Vagina (tissue), 2 donors: ENCODE measurements around the gene FAM98C. TPM values are rescaled to one million over a fixed set of nuclear protein-coding genes. Genes with fewer than 3 reads are reported as not detected.

Source experiments
- DNase-seq, 2 donors: peaks; one replicate each; pipeline ENCODE4 v3.0.0-alpha.2; 2017; ENCODE audit errors: extremely low spot score in 2 of 2
- H3K27ac ChIP-seq: fragments of 200-600 bp; sonication (generic); one replicate; pipeline ENCODE4 v1.5.1; 2019
- H3K27me3 ChIP-seq: fragments of 200-600 bp; sonication (generic); one replicate; pipeline ENCODE4 v1.5.1; 2019
- H3K36me3 ChIP-seq, 2 donors: fragments of 200-600 bp; sonication (generic); one replicate each; pipeline ENCODE4 v1.5.1; 2017 to 2019
- H3K4me1 ChIP-seq: fragments of 200-600 bp; sonication (generic); one replicate; pipeline ENCODE4 v1.5.1; 2019
- H3K4me3 ChIP-seq, 2 donors: fragments of 200-600 bp; sonication (generic); 1 replicate in 1 of 2; 2 replicates in 1 of 2; pipeline ENCODE4 v1.5.1; 2016 to 2019
- H3K9me3 ChIP-seq: fragments of 200-600 bp; sonication (generic); one replicate; pipeline ENCODE4 v1.5.1; 2019
- CTCF ChIP-seq, 3 experiments: fragments of 450-650 bp in 2 of 3; fragments of 200-600 bp in 1 of 3; sonication (generic) in 1 of 3; IDR thresholded peaks; one replicate each; pipeline ENCODE4 v1.5.1; 2017 to 2019; ENCODE audit warnings: antibody characterized with exemption in 3 of 3, mild to moderate bottlenecking in 2 of 3, moderate library complexity in 2 of 3
- POLR2A ChIP-seq, 2 donors: fragments of 450-650 bp; IDR thresholded peaks; one replicate each; pipeline ENCODE4 v1.6.1; 2017; ENCODE audit warnings: antibody characterized with exemption in 2 of 2, mild to moderate bottlenecking in 2 of 2, moderate library complexity in 2 of 2
- POLR2AphosphoS5 ChIP-seq, 2 donors: sonication (generic); formaldehyde crosslinking; IDR thresholded peaks; one replicate each; pipeline ENCODE4 v1.9.0; 2017; ENCODE audit warnings: antibody characterized with exemption in 2 of 2, mild to moderate bottlenecking in 2 of 2, low read depth in 1 of 2; ENCODE audit not compliant: insufficient read depth in 1 of 2
- intact Hi-C: fragments of 100-400 bp; cut with DNase I; formaldehyde crosslinking; loops from one replicate; pipeline ENCODE4 v1.15.1; 2023
- total RNA-seq: library from RNA; depleted of rRNA; stranded (reverse); fragments of >200 nt; gene quantifications from one replicate; pipeline ENCODE4 v1.2.3, GENCODE V29; 2016

FAM98C gene
- total RNA-seq, 1 donor from 2014 or later = 32.7 TPM

GRCh38 chr19:38413416-38413815, 10.5 kb downstream of the FAM98C start:
- H3K4me1 ChIP-seq = peaks cover 10% of the 10 kb centered on the region
- H3K36me3 ChIP-seq = no peaks in the 10 kb centered on the region
- DNase-seq = no peak
- intact Hi-C loops = loop anchor here (5.0 kb wide), 1 partner anchor 219 kb away; no protein-coding TSS in a partner anchor
- H3K27ac ChIP-seq = no peak overlapping the region
- H3K27me3 ChIP-seq = no peaks in the 10 kb centered on the region
- H3K4me3 ChIP-seq = no peak overlapping the region
- no peaks in the 10 kb centered on the region for H3K9me3 ChIP-seq
- TF ChIP-seq CTCF (IDR thresholded peaks at IDR 0.05) (no peak), POLR2AphosphoS5 (IDR thresholded peaks at IDR 0.05; ENCODE audit: insufficient read depth in 1 of 2, low read depth in 1 of 2) (no peak), POLR2A (IDR thresholded peaks at IDR 0.05) (no peak)

- intact Hi-C loops = no loop called here
- Histone ChIP-seq H3K9me3 (no peaks in the 10 kb centered on the region), H3K36me3 (no peaks in the 10 kb centered on the region), H3K4me1 (peaks cover 12% of the 10 kb centered on the region), H3K27me3 (no peaks in the 10 kb centered on the region), H3K4me3 (no peak overlapping the region), H3K27ac (no peak overlapping the region)
- DNase-seq = no peak
- TF ChIP-seq POLR2A (IDR thresholded peaks at IDR 0.05) = no peak
- TF ChIP-seq POLR2AphosphoS5 (IDR thresholded peaks at IDR 0.05; ENCODE audit: insufficient read depth in 1 of 2, low read depth in 1 of 2) = no peak
- TF ChIP-seq CTCF (IDR thresholded peaks at IDR 0.05) = no peak
Observed at GRCh38 chr19:38417146-38417543, 14.3 kb downstream of the FAM98C start.

- peaks cover 12% of the 10 kb centered on the region for H3K4me1 ChIP-seq
- peak overlapping the region; percentile 19 to 26 for H3K4me3 ChIP-seq
- intact Hi-C loops = no loop called here
- H3K9me3 ChIP-seq = no peaks in the 10 kb centered on the region
- H3K36me3 ChIP-seq = no peaks in the 10 kb centered on the region
- no peak overlapping the region for H3K27ac ChIP-seq
- TF ChIP-seq POLR2AphosphoS5 (IDR thresholded peaks at IDR 0.05; ENCODE audit: insufficient read depth in 1 of 2, low read depth in 1 of 2) (no peak), POLR2A (IDR thresholded peaks at IDR 0.05) (no peak), CTCF (IDR thresholded peaks at IDR 0.05) (no peak)
- no peak for DNase-seq
- H3K27me3 ChIP-seq = no peaks in the 10 kb centered on the region
Observed at GRCh38 chr19:38417544-38418506, 14.9 kb downstream of the FAM98C start.

GRCh38 chr19:38420935-38421334, 18.0 kb downstream of the FAM98C start:
- peaks cover 12% of the 10 kb centered on the region for H3K4me1 ChIP-seq
- no peak overlapping the region for H3K27ac ChIP-seq
- H3K27me3 ChIP-seq = no peaks in the 10 kb centered on the region
- no peak overlapping the region for H3K4me3 ChIP-seq
- no peaks in the 10 kb centered on the region for H3K9me3 ChIP-seq
- TF ChIP-seq CTCF (IDR thresholded peaks at IDR 0.05) = no peak
- TF ChIP-seq POLR2A (IDR thresholded peaks at IDR 0.05) = no peak
- TF ChIP-seq POLR2AphosphoS5 (IDR thresholded peaks at IDR 0.05; ENCODE audit: insufficient read depth in 1 of 2, low read depth in 1 of 2) = no peak
- intact Hi-C loops = no loop called here
- H3K36me3 ChIP-seq = no peaks in the 10 kb centered on the region
- no peak for DNase-seq

- H3K27ac ChIP-seq = no peak overlapping the region
- no peak overlapping the region for H3K4me3 ChIP-seq
- H3K27me3 ChIP-seq = no peaks in the 10 kb centered on the region
- DNase-seq = no peak
- intact Hi-C loops = no loop called here
- TF ChIP-seq POLR2AphosphoS5 (IDR thresholded peaks at IDR 0.05; ENCODE audit: insufficient read depth in 1 of 2, low read depth in 1 of 2) = no peak
- TF ChIP-seq POLR2A (IDR thresholded peaks at IDR 0.05) = no peak
- TF ChIP-seq CTCF (IDR thresholded peaks at IDR 0.05) = no peak
- peaks cover 12% of the 10 kb centered on the region for H3K4me1 ChIP-seq
- H3K9me3 ChIP-seq = no peaks in the 10 kb centered on the region
- no peaks in the 10 kb centered on the region for H3K36me3 ChIP-seq
Observed at GRCh38 chr19:38421856-38422255, 19.0 kb downstream of the FAM98C start.
